Uterus (tissue), 4 donors: Measurements from ENCODE around the gene PLEKHM3. TPM values are rescaled to one million over a fixed set of nuclear protein-coding genes. Genes with fewer than 3 reads are reported as not detected.

Source experiments
- DNase-seq, 2 donors: peaks; one replicate each; pipeline ENCODE4 v3.0.0-alpha.2; 2019 to 2020
- H3K27ac ChIP-seq, 2 donors: fragments of 200-600 bp; sonication (generic); 1 replicate in 1 of 2; 2 replicates in 1 of 2; pipeline ENCODE4 v1.5.1; 2016 to 2018
- H3K27me3 ChIP-seq, 2 donors: fragments of 200-600 bp; sonication (generic); one replicate each; pipeline ENCODE4 v1.5.1; 2018 to 2019; ENCODE audit warnings: control low read depth in 1 of 2
- H3K36me3 ChIP-seq, 2 donors: fragments of 200-600 bp; sonication (generic); one replicate each; pipeline ENCODE4 v1.5.1; 2019; ENCODE audit warnings: control low read depth in 1 of 2
- H3K4me1 ChIP-seq, 2 donors: fragments of 200-600 bp; sonication (generic); one replicate each; pipeline ENCODE4 v1.5.1; 2018 to 2019; ENCODE audit warnings: control low read depth in 1 of 2
- H3K4me3 ChIP-seq, 2 donors: fragments of 200-600 bp; sonication (generic); 1 replicate in 1 of 2; 2 replicates in 1 of 2; pipeline ENCODE4 v1.5.1; 2018 to 2019; ENCODE audit warnings: mild to moderate bottlenecking in 1 of 2
- H3K9me3 ChIP-seq, 2 donors: fragments of 200-600 bp; sonication (generic); one replicate each; pipeline ENCODE4 v1.5.1; 2019; ENCODE audit warnings: control low read depth in 1 of 2
- POLR2A ChIP-seq, 2 donors: fragments of 450-650 bp; IDR thresholded peaks; one replicate each; pipeline ENCODE4 v1.6.1; 2016; ENCODE audit warnings: antibody characterized with exemption in 2 of 2, mild to moderate bottlenecking in 1 of 2, moderate library complexity in 1 of 2
- intact Hi-C: fragments of 100-400 bp; cut with DNase I; formaldehyde crosslinking; loops from one replicate; pipeline ENCODE4 v1.15.1; 2023; ENCODE audit warnings: low total_unique reads
- total RNA-seq, 4 donors: library from RNA; depleted of rRNA in 3 of 4; stranded (reverse); fragments of >200 nt in 3 of 4; gene quantifications; one replicate each; pipeline versions ENCODE4 v1.1.0 to v1.2.4, GENCODE V29; 2014 to 2023
- TF ChIP-seq, protein P1 (sequence below), 4 experiments: fragments of 200-600 bp in 2 of 4; fragments of 450-650 bp in 2 of 4; sonication (generic) in 2 of 4; IDR thresholded peaks; one replicate each; pipeline ENCODE4 v1.5.1; 2016 to 2019; ENCODE audit warnings: antibody characterized with exemption in 4 of 4, mild to moderate bottlenecking in 2 of 4, moderate library complexity in 1 of 4
- donor health status: DM: yes; HTN: yes; CAD: no.

PLEKHM3 gene
- total RNA-seq, 4 donors from 2014 or later, result 20.5 to 43.4 (median 21.6) TPM

DNA sequence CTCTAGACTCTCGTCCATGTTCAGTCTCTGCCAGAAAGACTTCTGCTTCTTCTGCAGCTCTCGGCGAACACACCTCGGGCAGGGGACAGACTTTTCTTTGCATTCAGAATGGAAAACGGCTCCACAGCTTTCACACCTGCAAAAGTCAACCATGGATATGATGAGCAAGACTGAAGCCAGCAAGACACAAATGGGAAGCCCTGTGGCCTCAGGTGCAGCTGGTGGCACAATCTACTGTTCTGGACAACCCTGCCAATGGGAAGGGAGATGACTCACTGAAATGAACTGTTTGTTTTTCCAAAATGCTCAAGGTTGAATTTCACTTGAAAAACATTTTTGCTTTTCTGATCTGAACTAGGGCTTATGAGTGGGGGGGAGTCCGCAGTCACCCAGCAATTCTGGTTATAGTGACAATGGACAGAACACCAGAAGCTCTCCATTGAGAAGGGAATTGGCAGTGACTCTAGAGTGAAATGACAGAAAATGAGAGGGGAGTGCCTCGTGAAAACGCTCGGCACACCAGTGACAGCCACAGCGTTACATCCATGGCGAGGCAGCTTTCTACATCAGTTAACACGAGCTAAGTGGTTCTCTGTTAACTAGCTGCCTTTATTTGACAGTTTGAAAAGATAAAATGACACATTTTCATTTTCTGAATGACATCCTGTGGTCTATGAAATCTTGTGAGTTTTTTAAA is 196.8 kb downstream of the PLEKHM3 start:
- no peaks in the 10 kb centered on the region for H3K9me3 ChIP-seq

DNA sequence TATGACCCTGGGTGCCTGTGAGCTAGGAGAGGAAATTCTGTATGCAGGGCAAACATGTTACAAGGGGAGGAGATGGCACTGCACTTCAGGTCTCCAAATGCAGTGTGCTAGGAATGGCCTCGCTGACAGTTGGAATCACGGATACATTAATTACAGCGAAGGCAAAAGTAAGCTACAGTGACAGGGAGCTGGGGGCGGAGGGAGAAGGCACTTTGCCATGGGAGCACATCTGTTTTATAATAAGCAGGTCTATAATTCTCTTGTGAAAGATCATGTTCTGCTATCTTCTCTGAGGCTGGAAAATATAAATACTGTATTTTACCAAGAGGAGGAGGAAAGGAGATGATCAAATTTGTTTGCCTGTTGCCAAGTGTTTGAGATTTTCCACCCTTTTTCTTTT is 199.3 kb downstream of the PLEKHM3 start:
- peak overlapping the region; percentile 55 to 67 for H3K27ac ChIP-seq
- intact Hi-C loops, result no loop called here
- H3K4me3 ChIP-seq, result no peak overlapping the region
- H3K27me3 ChIP-seq, result no peaks in the 10 kb centered on the region
- peak; percentile 41 to 49 for DNase-seq
- no peak for TF ChIP-seq POLR2A (IDR thresholded peaks at IDR 0.05)
- TF ChIP-seq, protein P1, sequence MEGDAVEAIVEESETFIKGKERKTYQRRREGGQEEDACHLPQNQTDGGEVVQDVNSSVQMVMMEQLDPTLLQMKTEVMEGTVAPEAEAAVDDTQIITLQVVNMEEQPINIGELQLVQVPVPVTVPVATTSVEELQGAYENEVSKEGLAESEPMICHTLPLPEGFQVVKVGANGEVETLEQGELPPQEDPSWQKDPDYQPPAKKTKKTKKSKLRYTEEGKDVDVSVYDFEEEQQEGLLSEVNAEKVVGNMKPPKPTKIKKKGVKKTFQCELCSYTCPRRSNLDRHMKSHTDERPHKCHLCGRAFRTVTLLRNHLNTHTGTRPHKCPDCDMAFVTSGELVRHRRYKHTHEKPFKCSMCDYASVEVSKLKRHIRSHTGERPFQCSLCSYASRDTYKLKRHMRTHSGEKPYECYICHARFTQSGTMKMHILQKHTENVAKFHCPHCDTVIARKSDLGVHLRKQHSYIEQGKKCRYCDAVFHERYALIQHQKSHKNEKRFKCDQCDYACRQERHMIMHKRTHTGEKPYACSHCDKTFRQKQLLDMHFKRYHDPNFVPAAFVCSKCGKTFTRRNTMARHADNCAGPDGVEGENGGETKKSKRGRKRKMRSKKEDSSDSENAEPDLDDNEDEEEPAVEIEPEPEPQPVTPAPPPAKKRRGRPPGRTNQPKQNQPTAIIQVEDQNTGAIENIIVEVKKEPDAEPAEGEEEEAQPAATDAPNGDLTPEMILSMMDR (IDR thresholded peaks at IDR 0.05), result no peak
- no peaks in the 10 kb centered on the region for H3K36me3 ChIP-seq
- H3K9me3 ChIP-seq, result no peaks in the 10 kb centered on the region
- no peaks in the 10 kb centered on the region for H3K4me1 ChIP-seq

More for the DNA sequence above, 196.8 kb downstream of the PLEKHM3 start:
- Histone ChIP-seq H3K27ac (peak overlapping the region in 1 of 2 donors; percentile 33), H3K4me3 (no peak overlapping the region), H3K27me3 (no peaks in the 10 kb centered on the region), H3K36me3 (no peaks in the 10 kb centered on the region), H3K4me1 (no peaks in the 10 kb centered on the region)
- no peak for TF ChIP-seq POLR2A (IDR thresholded peaks at IDR 0.05)
- TF ChIP-seq, protein P1 (IDR thresholded peaks at IDR 0.05), result no peak
- intact Hi-C loops, result no loop called here
- no peak for DNase-seq

DNA sequence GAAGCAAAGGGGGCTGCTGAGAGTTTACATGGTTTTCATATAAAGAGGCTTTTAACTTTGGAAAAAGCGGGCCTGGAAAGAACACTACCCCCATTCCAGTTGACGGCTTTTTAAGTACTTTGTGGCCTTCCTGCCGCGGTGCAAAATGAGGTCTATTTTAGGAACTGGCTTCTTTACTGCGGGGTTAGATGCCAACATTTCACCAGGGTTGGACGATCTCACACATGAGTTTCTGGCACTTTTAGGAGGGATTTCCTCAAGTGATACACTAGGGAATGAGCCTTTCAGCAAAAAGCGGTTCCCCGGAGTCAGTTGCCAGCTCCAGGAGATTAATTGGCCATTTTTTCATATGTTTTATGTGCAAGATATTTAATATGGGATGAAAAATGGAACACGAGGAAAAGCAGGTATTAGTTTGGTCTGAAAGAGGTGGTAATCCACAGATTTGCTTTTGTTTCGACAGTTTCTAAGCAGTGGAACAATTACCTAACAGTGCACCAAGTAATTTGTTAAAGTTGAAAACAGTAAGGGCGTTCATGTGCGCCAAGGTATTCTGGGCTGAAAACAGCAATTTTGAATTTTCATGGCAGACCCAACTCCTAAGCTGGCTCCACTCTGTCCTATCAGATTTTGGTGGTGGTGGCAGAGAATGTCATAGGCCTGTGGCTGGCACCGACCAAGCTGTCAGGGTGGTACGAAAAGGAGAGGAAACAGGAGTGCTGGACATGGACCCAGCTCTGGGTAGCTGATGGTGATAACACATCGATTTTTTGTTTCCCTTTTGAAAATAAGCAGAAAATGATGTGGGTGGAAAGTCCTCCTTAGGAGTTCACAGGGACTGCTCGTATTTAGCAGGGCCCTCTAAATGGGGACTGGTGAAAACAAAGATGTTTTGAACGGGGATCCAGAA is 200.0 kb downstream of the PLEKHM3 start:
- Histone ChIP-seq H3K27me3 (no peaks in the 10 kb centered on the region), H3K36me3 (no peaks in the 10 kb centered on the region), H3K9me3 (no peaks in the 10 kb centered on the region), H3K4me1 (no peaks in the 10 kb centered on the region), H3K27ac (peak overlapping the region; percentile 55 to 67), H3K4me3 (no peak overlapping the region)
- DNase-seq, result peak; percentile 23 to 37
- intact Hi-C loops, result no loop called here
- no peak for TF ChIP-seq POLR2A (IDR thresholded peaks at IDR 0.05)
- TF ChIP-seq, protein P1 (IDR thresholded peaks at IDR 0.05), result no peak

DNA sequence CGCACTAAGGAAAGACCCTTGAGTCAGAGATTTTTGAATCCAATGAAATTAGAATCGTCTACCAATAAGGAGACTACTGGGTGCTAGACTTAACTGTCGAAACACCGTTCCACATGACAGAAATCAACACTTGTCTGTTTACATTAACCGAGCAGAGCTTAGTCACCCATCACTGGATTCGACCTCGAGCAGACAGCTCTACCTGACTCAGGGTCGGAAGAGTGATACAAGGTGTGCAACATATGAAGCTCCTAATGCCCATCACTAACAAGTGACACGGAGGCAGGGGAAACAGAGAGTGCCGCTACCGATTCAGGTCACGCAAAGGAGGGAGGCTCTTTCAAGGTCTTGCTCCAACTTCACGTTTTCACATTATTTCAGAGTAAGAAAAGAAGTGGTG is 201.5 kb downstream of the PLEKHM3 start:
- intact Hi-C loops, result no loop called here
- Histone ChIP-seq H3K27me3 (no peaks in the 10 kb centered on the region), H3K9me3 (no peaks in the 10 kb centered on the region), H3K36me3 (no peaks in the 10 kb centered on the region), H3K4me3 (no peak overlapping the region), H3K27ac (no peak overlapping the region), H3K4me1 (no peaks in the 10 kb centered on the region)
- TF ChIP-seq, protein P1 (IDR thresholded peaks at IDR 0.05), result no peak
- no peak for TF ChIP-seq POLR2A (IDR thresholded peaks at IDR 0.05)
- no peak for DNase-seq
